ENCODE measurements around the gene ZNF24.

GRCh38 chr18:35331367-35332087 is 12.7 kb downstream of the ZNF24 start:
- TF ChIP-seq IRF2 (CRISPR knock-in tag; IDR thresholded peaks at IDR 0.05; ENCODE audit: borderline replicate concordance, low read depth) (no peak), USF2 (CRISPR knock-in tag; IDR thresholded peaks at IDR 0.05) (no peak), TEAD4 (CRISPR knock-in tag; IDR thresholded peaks at IDR 0.05) (no peak), ZNF121 (CRISPR knock-in tag; IDR thresholded peaks at IDR 0.05) (no peak), NFE2L1 (CRISPR knock-in tag; IDR thresholded peaks at IDR 0.05) (no peak)
- TF ChIP-seq, protein P1, sequence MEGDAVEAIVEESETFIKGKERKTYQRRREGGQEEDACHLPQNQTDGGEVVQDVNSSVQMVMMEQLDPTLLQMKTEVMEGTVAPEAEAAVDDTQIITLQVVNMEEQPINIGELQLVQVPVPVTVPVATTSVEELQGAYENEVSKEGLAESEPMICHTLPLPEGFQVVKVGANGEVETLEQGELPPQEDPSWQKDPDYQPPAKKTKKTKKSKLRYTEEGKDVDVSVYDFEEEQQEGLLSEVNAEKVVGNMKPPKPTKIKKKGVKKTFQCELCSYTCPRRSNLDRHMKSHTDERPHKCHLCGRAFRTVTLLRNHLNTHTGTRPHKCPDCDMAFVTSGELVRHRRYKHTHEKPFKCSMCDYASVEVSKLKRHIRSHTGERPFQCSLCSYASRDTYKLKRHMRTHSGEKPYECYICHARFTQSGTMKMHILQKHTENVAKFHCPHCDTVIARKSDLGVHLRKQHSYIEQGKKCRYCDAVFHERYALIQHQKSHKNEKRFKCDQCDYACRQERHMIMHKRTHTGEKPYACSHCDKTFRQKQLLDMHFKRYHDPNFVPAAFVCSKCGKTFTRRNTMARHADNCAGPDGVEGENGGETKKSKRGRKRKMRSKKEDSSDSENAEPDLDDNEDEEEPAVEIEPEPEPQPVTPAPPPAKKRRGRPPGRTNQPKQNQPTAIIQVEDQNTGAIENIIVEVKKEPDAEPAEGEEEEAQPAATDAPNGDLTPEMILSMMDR (IDR thresholded peaks at IDR 0.05), result no peak

All from WTC11 (cell line).